Stomach (tissue), 19 donors: ENCODE measurements around the gene TPRG1. TPM values are rescaled to one million over a fixed set of nuclear protein-coding genes. Genes with fewer than 3 reads are reported as not detected.

Experiments used
- DNase-seq, 2 donors: peaks; one replicate each; pipeline versions ENCODE4 v3.0.0 to v3.0.0-alpha.2; 2013 to 2019
- H3K27ac ChIP-seq, 5 donors: fragments of 200-600 bp in 4 of 5; sonication (generic) in 4 of 5; one replicate each; pipeline ENCODE4 v1.5.1; 2013 to 2019; ENCODE audit warnings: mild to moderate bottlenecking in 1 of 5, moderate library complexity in 1 of 5
- H3K27me3 ChIP-seq, 3 donors: fragments of 200-600 bp; sonication (generic); one replicate each; pipeline ENCODE4 v1.5.1; 2017 to 2019; ENCODE audit warnings: mixed run types in 1 of 3
- H3K36me3 ChIP-seq, 4 donors: fragments of 200-600 bp; sonication (generic); 1 replicate in 3 of 4; 2 replicates in 1 of 4; pipeline ENCODE4 v1.5.1; 2016 to 2019
- H3K4me1 ChIP-seq, 4 donors: fragments of 200-600 bp; sonication (generic); one replicate each; pipeline ENCODE4 v1.5.1; 2016 to 2019
- H3K4me3 ChIP-seq, 4 donors: fragments of 200-600 bp; sonication (generic) in 3 of 4; one replicate each; pipeline ENCODE4 v1.5.1; 2016 to 2019; ENCODE audit warnings: mild to moderate bottlenecking in 1 of 4
- H3K9me3 ChIP-seq, 4 donors: fragments of 200-600 bp; sonication (generic); one replicate each; pipeline ENCODE4 v1.5.1; 2016 to 2019
- EP300 ChIP-seq: sonication (generic); formaldehyde crosslinking; IDR thresholded peaks from one replicate; pipeline ENCODE4 v1.6.1; 2017; ENCODE audit warnings: antibody characterized with exemption
- POLR2A ChIP-seq, 4 donors: fragments of 450-650 bp; IDR thresholded peaks; one replicate each; pipeline ENCODE4 v1.6.1; 2016; ENCODE audit warnings: antibody characterized with exemption in 4 of 4, control low read depth in 2 of 4, mild to moderate bottlenecking in 1 of 4, moderate library complexity in 1 of 4
- POLR2AphosphoS5 ChIP-seq, 3 donors: sonication (generic); formaldehyde crosslinking; IDR thresholded peaks; one replicate each; pipeline ENCODE4 v1.6.1; 2016; ENCODE audit warnings: antibody characterized with exemption in 3 of 3
- WGBS, 5 donors: extraction: QIAGEN DNeasy Blood & Tissue Kit in 3 of 5; methylation state at CpG; one replicate each; pipeline versions ENCODE4 v1.1.5 to v1.1.7; 2013 to 2018; 5-methylcytosine and 5-hydroxymethylcytosine counted together
- intact Hi-C: fragments of 100-400 bp; cut with DNase I; formaldehyde crosslinking; loops from one replicate; pipeline ENCODE4 v1.15.1; 2023; ENCODE audit warnings: low total_unique reads
- long read RNA-seq, 10 donors: transcript quantifications; one replicate each; lab custom pipeline, GENCODE V29; 2026
- polyA plus RNA-seq, 3 donors: library from polyadenylated mRNA; stranded (reverse); fragments of 200-250 nt; gene quantifications; one replicate each; pipeline ENCODE4 v1.2.3, GENCODE V29; 2013
- total RNA-seq, 5 donors: library from RNA; depleted of rRNA; stranded (reverse); fragments of >200 nt; gene quantifications; one replicate each; pipeline versions ENCODE4 v1.1.0 to v1.2.3, GENCODE V29; 2014 to 2016
- TF ChIP-seq, protein P1 (sequence below), 7 experiments: fragments of 450-650 bp in 4 of 7; fragments of 200-600 bp in 3 of 7; sonication (generic) in 3 of 7; IDR thresholded peaks; one replicate each; pipeline ENCODE4 v1.5.1; 2016 to 2019; ENCODE audit warnings: antibody characterized with exemption in 7 of 7, control low read depth in 2 of 7, mild to moderate bottlenecking in 1 of 7
- donor health status: healthy with polysubstance abuse.
- donor health status: Bipolar disorder and iron deficiency.
- donor health status: healthy.

The TPRG1 gene, protein sequence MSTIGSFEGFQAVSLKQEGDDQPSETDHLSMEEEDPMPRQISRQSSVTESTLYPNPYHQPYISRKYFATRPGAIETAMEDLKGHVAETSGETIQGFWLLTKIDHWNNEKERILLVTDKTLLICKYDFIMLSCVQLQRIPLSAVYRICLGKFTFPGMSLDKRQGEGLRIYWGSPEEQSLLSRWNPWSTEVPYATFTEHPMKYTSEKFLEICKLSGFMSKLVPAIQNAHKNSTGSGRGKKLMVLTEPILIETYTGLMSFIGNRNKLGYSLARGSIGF
- total RNA-seq (1 to 10 TPM; 1.2 to 9.0 (median 3.6) TPM), polyA plus RNA-seq (10 to 100 TPM in 2 of 3 donors, 1 to 10 TPM in 1; 1.4 to 20.9 (median 12.8) TPM)
- long read RNA-seq, donor 1 = 0 reads
- long read RNA-seq, donor 2 = 0 reads
- long read RNA-seq, donor 3 = 0 reads
- long read RNA-seq, donor 4 = 0 reads
- long read RNA-seq, donor 5 = 0 reads
- long read RNA-seq, donor 6 = 0 reads
- long read RNA-seq, donor 7 = 0 reads
- long read RNA-seq, donor 8 = 0 reads
- long read RNA-seq, donor 9 = 0 reads
- long read RNA-seq, donor 10 = 0 reads

DNA sequence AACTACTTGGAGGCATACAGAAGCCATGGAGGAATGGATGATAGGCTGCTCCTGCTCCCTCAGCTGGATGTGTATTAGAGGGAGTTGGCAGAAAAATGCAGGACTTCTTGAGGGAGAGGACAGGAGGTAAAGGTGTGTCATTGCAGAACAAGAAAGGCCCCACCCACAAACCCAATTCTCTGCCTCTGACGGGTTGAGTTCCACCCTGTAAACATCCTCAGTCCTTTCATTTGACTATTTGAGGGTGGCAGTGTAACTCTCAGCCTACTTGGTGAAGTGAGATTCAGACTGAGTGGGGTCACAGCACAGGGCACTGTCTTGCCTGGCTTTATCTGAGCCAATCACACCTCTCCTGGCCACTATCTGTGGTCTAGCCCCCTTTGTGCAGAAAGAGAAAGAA lies at the start of gene TPRG1:
TSS of gene TPRG1 (plus strand) at position 265 of the 400 bp plus-strand sequence. CDS start 35,414 bp downstream, outside the sequence.
- Histone ChIP-seq H3K36me3 (no peaks in the 10 kb centered on the region), H3K9me3 (no peaks in the 10 kb centered on the region), H3K4me1 (no peaks in the 10 kb centered on the region), H3K27ac (no peak within 1 kb of the TSS), H3K4me3 (no peak within 1 kb of the TSS), H3K27me3 (no peaks in the 10 kb centered on the region)
- intact Hi-C loops = no loop called here
- peak in 1 of 2 donors; percentile 12 for DNase-seq
- WGBS, 5 donors = 50 to 60% (median 55%) methylated on average over 1 of the region's 1 CpG
- no peak for TF ChIP-seq EP300
- no peak for TF ChIP-seq POLR2A (IDR thresholded peaks at IDR 0.05)
- TF ChIP-seq, protein P1, sequence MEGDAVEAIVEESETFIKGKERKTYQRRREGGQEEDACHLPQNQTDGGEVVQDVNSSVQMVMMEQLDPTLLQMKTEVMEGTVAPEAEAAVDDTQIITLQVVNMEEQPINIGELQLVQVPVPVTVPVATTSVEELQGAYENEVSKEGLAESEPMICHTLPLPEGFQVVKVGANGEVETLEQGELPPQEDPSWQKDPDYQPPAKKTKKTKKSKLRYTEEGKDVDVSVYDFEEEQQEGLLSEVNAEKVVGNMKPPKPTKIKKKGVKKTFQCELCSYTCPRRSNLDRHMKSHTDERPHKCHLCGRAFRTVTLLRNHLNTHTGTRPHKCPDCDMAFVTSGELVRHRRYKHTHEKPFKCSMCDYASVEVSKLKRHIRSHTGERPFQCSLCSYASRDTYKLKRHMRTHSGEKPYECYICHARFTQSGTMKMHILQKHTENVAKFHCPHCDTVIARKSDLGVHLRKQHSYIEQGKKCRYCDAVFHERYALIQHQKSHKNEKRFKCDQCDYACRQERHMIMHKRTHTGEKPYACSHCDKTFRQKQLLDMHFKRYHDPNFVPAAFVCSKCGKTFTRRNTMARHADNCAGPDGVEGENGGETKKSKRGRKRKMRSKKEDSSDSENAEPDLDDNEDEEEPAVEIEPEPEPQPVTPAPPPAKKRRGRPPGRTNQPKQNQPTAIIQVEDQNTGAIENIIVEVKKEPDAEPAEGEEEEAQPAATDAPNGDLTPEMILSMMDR (IDR thresholded peaks at IDR 0.05) = no peak
- TF ChIP-seq POLR2AphosphoS5 (IDR thresholded peaks at IDR 0.05) = no peak

DNA sequence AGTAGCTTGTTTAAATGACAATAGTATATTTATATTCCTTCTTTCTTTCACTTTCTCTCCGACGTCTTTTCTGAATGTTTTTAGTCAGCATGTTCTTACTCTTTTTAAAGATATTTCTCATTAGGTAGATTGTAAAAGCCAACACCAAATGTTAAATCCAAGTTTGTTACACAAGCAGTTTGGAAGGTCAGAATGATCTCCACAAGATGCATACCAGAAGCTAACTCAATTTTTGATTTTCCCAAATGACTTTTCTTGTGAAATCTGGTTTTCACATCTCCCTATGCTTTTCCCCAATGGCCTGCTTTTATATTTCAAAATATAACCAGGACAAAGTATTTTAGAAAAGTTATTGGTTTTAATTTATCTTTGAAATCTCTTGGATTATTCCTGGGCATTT lies 49.7 kb upstream of the TPRG1 start:
- peak overlapping the region in 4 of 5 donors; percentile 16 to 65 (median 61) for H3K27ac ChIP-seq
- peaks cover 10 to 33% (median 22%) of the 10 kb centered on the region in 4 donors for H3K4me1 ChIP-seq
- no peak overlapping the region for H3K4me3 ChIP-seq
- H3K27me3 ChIP-seq = no peaks in the 10 kb centered on the region
- peaks cover 0 to 8% (median 4%) of the 10 kb centered on the region in 4 donors for H3K9me3 ChIP-seq
- DNase-seq = no peak
- 32 to 48% (median 36%) methylated on average over 2 of the region's 2 CpGs for WGBS, 5 donors
- intact Hi-C loops = no loop called here
- H3K36me3 ChIP-seq = no peaks in the 10 kb centered on the region
- no peak for TF ChIP-seq POLR2A (IDR thresholded peaks at IDR 0.05)
- TF ChIP-seq EP300 = no peak
- no peak for TF ChIP-seq POLR2AphosphoS5 (IDR thresholded peaks at IDR 0.05)
- TF ChIP-seq, protein P1 (IDR thresholded peaks at IDR 0.05) = no peak

DNA sequence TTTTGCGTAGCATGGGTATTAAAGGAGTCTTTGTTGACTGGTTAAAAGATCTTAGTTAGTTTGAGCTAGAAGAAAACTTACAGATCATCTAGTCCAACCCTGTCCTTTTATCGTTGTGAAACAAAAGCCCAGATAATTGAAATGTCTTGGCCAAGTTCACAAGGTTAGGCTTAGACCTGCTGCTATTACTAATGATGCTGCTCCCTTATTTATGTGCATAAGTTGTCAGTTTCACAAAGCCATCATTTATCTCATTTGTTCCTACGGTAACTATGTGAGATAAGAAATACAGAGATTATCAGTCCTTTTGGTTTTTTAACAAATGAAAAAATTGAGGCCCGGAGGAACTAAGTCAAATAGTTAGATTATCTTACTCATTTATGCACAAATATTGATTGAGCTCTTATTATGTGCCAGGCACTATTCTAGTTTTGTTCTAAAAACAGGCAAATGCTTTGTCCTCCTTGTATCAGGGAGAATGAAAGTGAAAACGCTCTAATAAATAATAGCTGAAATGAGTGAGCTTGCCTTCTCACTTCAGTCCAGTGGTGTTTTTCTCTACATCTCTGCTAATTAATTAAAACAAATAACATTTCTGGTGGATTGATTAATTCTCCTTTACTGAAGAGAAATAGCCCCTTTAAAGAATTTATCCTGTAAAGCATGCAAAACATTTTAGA lies 49.1 kb upstream of the TPRG1 start:
- WGBS, 5 donors = 18 to 39% (median 31%) methylated on average over 5 of the region's 5 CpGs
- Histone ChIP-seq H3K4me3 (no peak overlapping the region), H3K9me3 (peaks cover 0 to 8% (median 4%) of the 10 kb centered on the region in 4 donors), H3K4me1 (peaks cover 10 to 33% (median 22%) of the 10 kb centered on the region in 4 donors), H3K36me3 (no peaks in the 10 kb centered on the region), H3K27me3 (no peaks in the 10 kb centered on the region), H3K27ac (peak overlapping the region in 4 of 5 donors; percentile 16 to 65 (median 59))
- DNase-seq = no peak
- intact Hi-C loops = no loop called here
- TF ChIP-seq EP300 = no peak
- TF ChIP-seq, protein P1 (IDR thresholded peaks at IDR 0.05) = no peak
- TF ChIP-seq POLR2AphosphoS5 (IDR thresholded peaks at IDR 0.05) = no peak
- no peak for TF ChIP-seq POLR2A (IDR thresholded peaks at IDR 0.05)
